Measurements from ENCODE around the gene TEC. TPM values are rescaled to one million over a fixed set of nuclear protein-coding genes. Genes with fewer than 3 reads are reported as not detected.

The TEC gene
- total RNA-seq, 1 donor from 2014 or later = 3.5 TPM

DNA sequence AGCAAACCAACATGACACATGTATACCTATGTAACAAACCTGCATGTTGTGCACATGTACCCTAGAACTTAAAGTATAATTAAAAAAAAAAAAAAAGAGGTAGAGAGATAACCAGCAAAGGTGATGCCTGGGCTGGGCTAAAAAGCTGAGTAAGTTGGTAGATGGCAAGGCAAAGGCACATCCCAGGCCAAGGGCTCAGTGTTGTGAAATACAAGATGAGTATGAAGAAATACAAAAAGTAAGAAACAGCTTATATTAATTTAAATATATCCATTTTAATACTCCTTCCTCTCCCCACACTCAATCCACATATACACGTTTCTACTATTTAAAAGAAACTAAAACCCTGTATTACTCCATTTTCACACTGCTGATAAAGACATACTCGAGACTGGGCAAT is 25.8 kb downstream of the TEC start:
- no peak overlapping the region for H3K4me3 Mint-ChIP-seq
- H3K27me3 Mint-ChIP-seq (ENCODE audit: low read depth) = no peaks in the 10 kb centered on the region
- H3K9me3 Mint-ChIP-seq = peaks cover 7% of the 10 kb centered on the region
- H3K27ac Mint-ChIP-seq = no peak overlapping the region
- H3K4me1 Mint-ChIP-seq = peaks cover 16% of the 10 kb centered on the region
- H3K36me3 Mint-ChIP-seq = peaks cover 2% of the 10 kb centered on the region
- TF ChIP-seq, protein P1, sequence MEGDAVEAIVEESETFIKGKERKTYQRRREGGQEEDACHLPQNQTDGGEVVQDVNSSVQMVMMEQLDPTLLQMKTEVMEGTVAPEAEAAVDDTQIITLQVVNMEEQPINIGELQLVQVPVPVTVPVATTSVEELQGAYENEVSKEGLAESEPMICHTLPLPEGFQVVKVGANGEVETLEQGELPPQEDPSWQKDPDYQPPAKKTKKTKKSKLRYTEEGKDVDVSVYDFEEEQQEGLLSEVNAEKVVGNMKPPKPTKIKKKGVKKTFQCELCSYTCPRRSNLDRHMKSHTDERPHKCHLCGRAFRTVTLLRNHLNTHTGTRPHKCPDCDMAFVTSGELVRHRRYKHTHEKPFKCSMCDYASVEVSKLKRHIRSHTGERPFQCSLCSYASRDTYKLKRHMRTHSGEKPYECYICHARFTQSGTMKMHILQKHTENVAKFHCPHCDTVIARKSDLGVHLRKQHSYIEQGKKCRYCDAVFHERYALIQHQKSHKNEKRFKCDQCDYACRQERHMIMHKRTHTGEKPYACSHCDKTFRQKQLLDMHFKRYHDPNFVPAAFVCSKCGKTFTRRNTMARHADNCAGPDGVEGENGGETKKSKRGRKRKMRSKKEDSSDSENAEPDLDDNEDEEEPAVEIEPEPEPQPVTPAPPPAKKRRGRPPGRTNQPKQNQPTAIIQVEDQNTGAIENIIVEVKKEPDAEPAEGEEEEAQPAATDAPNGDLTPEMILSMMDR (IDR thresholded peaks at IDR 0.05; ENCODE audit: unreplicated experiment) = no peak
- no peak for DNase-seq (ENCODE audit: low spot score in 2 of 2, unreplicated experiment in 2 of 2)

- H3K36me3 Mint-ChIP-seq = peaks cover 2% of the 10 kb centered on the region
- no peak overlapping the region for H3K4me3 Mint-ChIP-seq
- no peaks in the 10 kb centered on the region for H3K27me3 Mint-ChIP-seq (ENCODE audit: low read depth)
- H3K9me3 Mint-ChIP-seq = peaks cover 7% of the 10 kb centered on the region
- H3K4me1 Mint-ChIP-seq = peaks cover 12% of the 10 kb centered on the region
- H3K27ac Mint-ChIP-seq = no peak overlapping the region
- TF ChIP-seq, protein P1 (IDR thresholded peaks at IDR 0.05; ENCODE audit: unreplicated experiment) = no peak
- no peak for DNase-seq (ENCODE audit: low spot score in 2 of 2, unreplicated experiment in 2 of 2)
Measured at GRCh38 chr4:48243429-48243828, 26.2 kb downstream of the TEC start.

GRCh38 chr4:48242511-48243195 is 27.0 kb downstream of the TEC start:
- peaks cover 7% of the 10 kb centered on the region for H3K9me3 Mint-ChIP-seq
- no peak for DNase-seq (ENCODE audit: low spot score in 2 of 2, unreplicated experiment in 2 of 2)

GRCh38 chr4:48241731-48242130 is 27.9 kb downstream of the TEC start:
- H3K36me3 Mint-ChIP-seq = peaks cover 2% of the 10 kb centered on the region
- H3K4me3 Mint-ChIP-seq = no peak overlapping the region
- no peak for DNase-seq (ENCODE audit: low spot score in 2 of 2, unreplicated experiment in 2 of 2)
- H3K27ac Mint-ChIP-seq = no peak overlapping the region
- H3K4me1 Mint-ChIP-seq = peaks cover 9% of the 10 kb centered on the region
- no peaks in the 10 kb centered on the region for H3K27me3 Mint-ChIP-seq (ENCODE audit: low read depth)
- TF ChIP-seq, protein P1 (IDR thresholded peaks at IDR 0.05; ENCODE audit: unreplicated experiment) = no peak
- H3K9me3 Mint-ChIP-seq = peaks cover 7% of the 10 kb centered on the region

More at GRCh38 chr4:48242511-48243195, 27.0 kb downstream of the TEC start:
- H3K4me3 Mint-ChIP-seq = no peak overlapping the region
- peaks cover 2% of the 10 kb centered on the region for H3K36me3 Mint-ChIP-seq
- TF ChIP-seq, protein P1 (IDR thresholded peaks at IDR 0.05; ENCODE audit: unreplicated experiment) = no peak
- peaks cover 11% of the 10 kb centered on the region for H3K4me1 Mint-ChIP-seq
- no peaks in the 10 kb centered on the region for H3K27me3 Mint-ChIP-seq (ENCODE audit: low read depth)
- H3K27ac Mint-ChIP-seq = no peak overlapping the region

- peaks cover 2% of the 10 kb centered on the region for H3K36me3 Mint-ChIP-seq
- peaks cover 9% of the 10 kb centered on the region for H3K4me1 Mint-ChIP-seq
- H3K9me3 Mint-ChIP-seq = peaks cover 9% of the 10 kb centered on the region
- H3K27me3 Mint-ChIP-seq (ENCODE audit: low read depth) = no peaks in the 10 kb centered on the region
- DNase-seq (ENCODE audit: low spot score in 2 of 2, unreplicated experiment in 2 of 2) = no peak
- TF ChIP-seq, protein P1 (IDR thresholded peaks at IDR 0.05; ENCODE audit: unreplicated experiment) = no peak
- no peak overlapping the region for H3K27ac Mint-ChIP-seq
- no peak overlapping the region for H3K4me3 Mint-ChIP-seq
Measured at GRCh38 chr4:48237996-48238645, 31.5 kb downstream of the TEC start.

Data from mesothelial cell of epicardium (in vitro differentiated cells).